NCI-H82 (cell line): ENCODE data around the gene GPR18.
"Not testable (repeated sequence)": the region's sequence is repeated elsewhere in the genome, so short reads cannot be mapped to it uniquely, and the experiment has no call there.

Experiments
- DNase-seq: peaks from one replicate; lab custom pipeline; 2025; lab: John Stamatoyannopoulos, UW

GPR18 gene

GRCh38 chr13:99266827-99267226, 8.6 kb upstream of the GPR18 start:
- DNase-seq = no peak

DNA sequence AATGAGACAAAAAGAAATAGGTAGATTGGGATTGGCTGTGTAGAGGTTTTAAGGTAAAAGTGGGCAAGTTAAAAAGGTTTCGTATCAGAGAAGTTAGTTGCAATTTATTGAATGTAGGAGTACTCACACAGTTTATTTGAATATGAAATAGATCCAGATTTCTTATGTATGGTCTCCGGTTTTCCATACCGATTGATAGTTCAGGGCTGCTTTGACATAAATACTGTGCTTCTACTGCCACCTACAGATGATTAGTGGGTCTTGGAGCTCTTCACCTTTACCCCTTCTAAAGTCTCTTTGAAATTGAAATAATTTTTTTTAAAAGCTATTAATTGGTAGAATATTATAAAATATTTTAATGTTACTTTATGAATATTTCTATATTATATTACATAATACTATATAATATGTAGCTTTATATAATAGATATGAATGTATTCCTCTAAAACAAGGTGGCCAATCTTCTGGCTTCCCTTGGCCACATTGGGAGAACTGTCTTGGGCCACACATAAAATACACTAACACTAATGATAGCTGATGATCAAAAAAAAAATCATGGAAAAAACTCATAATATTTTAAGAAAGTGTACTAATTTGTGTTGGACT, 7.7 kb upstream of the GPR18 start:
- DNase-seq = peak; percentile 80

DNA sequence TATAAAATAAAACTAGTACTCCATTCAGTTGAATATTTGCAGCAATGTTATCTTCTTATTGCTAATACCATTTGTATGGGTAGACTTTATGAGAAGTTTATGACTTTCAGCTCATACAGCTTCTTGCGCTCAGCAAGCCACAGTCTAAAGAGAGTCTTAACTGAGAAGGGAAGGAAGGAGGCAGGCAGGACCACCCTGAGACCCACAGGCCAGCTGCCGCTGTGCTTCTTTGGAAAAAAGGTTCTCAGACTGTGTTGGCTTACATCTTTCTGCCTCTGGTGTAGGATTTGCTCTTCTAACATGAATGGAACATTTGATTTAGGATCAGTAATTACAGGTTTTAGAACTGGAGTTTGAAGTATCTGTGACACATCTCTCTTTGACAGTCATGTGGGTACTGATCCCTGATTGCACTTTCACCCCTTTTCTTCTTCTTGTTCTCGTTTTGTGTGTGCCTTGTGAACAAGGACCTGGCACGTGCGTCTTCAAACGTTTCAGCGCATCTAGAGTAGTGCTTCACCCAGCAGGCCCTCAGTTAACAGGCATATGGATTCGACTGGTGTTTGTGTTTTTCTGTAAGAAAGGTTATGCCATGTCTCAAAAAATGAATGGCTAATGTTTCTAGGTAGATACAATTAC, 7.1 kb upstream of the GPR18 start:
- no peak for DNase-seq

DNA sequence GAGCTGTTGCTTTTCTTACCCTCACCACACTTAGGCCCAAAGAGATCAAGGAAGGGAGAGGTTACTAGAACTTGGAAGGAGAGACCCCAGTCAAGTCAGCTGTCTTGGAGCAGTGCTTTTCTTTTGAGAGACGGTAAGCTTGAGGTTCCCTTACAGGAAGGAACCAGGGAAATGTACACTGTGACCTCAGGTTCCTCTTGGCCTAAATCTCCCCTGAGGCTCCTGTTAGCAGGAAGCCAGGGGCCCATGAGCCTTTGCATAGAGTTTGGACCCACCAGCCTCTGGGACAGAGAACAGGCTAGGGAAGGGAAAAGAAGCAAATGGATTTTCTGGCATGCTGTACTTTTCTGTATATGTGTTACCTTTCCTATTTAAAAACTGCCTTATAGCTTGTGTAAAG, 5.9 kb upstream of the GPR18 start:
- DNase-seq = no peak

DNA sequence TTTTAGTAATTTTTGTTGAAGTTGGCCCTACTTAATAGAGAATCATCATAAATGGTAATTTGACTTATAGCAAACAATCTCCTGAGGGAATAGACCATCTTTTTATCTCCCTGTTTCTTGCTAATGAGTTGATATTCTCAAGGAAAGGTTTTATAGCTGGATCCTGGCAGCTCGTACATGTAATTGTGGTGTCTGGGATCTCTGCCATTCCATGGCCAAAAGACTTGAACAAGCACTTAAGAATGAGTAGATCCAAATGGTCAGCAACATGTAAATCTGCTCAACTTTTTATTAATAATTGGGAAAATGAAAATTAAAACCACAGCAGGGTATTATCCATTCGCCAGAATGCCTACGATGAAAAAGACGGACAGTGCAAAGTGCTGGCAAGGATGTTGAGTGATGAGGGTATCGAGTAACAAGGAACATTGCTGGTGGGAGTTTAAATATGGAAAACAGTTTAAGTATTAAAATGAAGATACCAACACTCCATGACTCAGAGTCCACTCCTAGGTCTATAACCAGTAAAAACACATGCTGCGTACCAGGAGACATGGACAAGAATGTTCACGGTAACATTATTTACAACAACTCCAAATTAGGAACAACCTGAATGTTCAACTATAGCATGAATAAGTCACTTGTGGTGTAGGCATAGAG, 5.1 kb upstream of the GPR18 start:
- DNase-seq = no peak

DNA sequence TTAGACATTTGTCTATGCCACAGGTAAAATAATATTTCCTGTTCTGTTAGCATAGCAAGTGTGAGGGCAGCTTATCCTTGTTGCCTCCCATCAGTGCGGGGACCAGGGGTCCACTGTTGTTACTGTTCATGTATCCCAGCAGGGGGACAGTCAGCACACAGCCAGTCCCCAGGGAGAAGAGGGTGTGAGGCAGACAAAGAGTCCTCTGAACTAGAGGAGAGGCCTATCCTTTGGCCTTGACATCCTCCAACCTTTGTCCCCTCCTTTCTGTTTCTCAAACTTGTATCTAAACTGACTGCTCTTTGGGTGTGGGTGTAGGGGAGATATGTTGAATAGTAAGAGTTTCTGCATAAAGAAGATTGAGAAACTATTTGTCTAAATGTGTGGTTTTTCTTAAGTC, 2.9 kb upstream of the GPR18 start:
- peak; percentile 28 for DNase-seq

DNA sequence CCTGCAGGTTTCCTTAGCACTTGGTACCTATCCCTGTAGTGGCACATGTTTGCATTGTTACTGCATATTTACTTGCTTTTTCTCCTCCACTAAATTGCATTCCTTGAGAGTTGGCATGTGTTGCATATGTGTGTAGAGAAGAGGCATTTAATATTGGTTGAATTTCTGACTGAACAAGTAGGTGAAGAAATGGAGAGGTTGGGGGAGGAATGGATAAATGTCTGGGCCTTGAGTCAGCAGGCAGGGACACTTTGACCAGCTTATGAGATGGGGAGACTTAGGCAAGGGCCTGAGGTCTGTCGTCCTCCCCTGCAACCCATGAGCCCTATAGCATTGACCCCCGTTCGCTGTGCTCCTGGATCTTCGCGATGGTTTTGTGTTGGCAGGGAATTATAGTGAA, 2.0 kb upstream of the GPR18 start:
- no peak for DNase-seq

- DNase-seq = no peak
Observed at GRCh38 chr13:99258946-99259345, 767 bp upstream of the GPR18 start.

- DNase-seq = no peak
Observed at GRCh38 chr13:99257291-99257690, 888 bp downstream of the GPR18 start.

- no peak for DNase-seq
Observed at GRCh38 chr13:99256709-99257108, 1.5 kb downstream of the GPR18 start.

DNA sequence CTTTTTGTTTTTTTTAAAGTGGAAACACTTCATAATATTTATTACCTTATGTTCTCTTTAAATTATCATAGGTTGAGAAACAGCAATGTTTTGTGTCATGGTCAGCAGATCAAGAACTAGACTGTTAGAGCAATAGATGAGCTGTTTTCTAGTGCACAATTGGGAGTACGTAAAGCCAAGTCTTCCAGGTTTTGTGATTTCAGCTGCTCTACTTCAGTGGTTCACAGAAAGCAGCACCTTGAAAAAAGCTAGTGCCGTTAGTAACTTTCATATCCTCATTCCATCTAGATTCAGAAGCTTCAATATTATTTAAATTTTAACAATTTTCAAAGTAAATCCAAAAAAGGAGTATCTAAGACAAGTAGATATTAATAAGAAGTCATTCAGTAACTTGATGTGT, 1.9 kb downstream of the GPR18 start:
- DNase-seq = no peak

- no peak for DNase-seq
Observed at GRCh38 chr13:99255271-99255670, 2.9 kb downstream of the GPR18 start.

DNA sequence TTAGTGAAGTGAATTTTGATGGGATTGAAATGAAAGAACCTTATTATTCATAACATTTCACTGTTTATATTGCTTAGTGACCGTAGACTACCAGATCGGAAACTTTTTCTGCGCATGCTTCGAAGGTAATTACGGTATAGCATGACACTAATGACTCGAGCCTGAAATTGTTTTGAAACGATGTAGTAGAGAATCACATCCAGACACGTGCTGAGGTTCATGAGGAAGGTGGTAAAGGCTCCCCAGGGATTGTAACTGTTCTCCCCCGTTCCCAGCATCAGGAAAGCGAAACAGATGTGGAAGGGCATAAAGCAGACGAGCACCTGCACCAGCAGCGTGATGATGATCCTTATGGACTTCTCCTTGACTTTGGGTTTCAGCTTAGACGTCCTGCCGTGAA, 3.3 kb downstream of the GPR18 start:
- no peak for DNase-seq

GRCh38 chr13:99251921-99252320, 6.3 kb downstream of the GPR18 start:
- no peak for DNase-seq

DNA sequence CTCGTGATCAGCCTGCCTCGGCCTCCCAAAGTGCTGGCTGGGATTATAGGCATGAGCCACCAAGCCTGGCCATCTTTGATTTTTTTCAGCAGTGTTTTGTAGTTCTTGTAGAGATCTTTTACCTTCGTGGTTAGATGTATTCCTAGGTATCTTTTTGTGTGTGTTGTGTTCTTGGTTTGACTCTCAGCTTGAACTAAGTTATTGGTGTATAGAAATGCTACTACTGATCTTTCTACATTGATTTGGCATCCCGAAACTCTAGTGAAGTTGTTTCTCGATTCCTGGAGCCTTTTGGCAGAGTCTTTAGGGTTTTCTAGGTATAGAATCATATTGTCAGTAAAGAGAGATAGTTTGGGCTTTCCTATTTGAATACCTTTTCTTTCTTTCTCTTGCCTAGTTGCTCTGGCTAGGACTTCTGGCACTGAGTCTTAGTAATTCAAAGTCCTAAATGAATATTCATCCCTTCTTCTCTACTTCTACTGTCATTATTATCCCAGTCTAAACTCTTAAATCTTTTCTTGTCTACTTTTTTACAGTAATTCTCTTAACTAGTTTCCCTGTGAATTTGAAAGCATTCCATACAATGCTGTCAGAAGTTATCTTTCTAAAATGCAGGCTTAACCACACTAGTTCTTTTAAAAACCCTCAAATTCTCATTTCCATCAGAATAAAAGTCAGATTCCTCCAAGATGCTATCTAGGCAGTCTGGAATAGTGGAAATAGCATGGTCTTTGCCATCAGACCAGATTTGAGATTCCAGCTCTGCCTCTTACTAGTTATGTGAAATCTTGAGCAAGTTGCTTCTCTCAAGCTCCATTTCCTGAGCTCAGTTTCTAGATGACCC, 7.0 kb downstream of the GPR18 start:
- DNase-seq = no peak

DNA sequence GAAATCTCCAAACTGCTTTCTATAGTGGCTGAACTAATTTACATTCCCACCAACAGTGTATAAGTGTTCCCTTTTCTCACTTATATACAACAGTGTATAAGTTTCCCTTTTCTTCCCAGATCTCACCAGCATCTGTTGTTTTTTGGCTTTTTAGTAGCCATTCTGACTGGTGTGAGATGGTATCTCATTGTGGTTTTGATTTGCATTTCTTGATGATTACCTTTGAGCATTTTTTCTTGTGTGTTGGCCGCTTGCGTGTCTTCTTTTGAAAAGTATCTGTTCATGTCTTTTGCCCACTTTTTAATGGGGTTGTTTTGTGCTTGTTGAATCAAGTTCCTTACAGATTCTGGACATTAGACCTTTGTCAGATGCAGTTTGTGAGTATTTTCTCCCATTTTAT, 8.6 kb downstream of the GPR18 start:
- not testable (repeated sequence) for DNase-seq

DNA sequence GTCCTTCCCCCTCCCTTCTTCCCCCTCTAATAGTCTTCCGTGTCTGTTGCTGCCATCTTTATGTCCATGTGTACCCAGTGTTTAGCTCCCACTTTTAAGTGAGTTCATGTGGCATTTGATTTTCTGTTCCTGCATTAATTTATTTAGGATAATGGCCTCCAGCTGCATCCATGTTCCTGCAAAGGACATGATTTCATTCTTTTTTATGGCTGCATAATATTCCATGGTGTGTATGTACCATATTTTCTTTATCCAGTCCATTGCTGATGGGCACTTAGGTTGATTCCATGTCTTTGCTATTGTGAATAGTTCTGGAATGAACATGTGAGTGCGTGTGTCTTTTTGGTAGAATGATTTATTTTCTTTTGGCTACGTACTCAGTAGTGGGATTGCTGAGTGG, 9.0 kb downstream of the GPR18 start:
- not testable (repeated sequence) for DNase-seq

GRCh38 chr13:99246100-99246499, 12.1 kb downstream of the GPR18 start:
- no peak for DNase-seq

DNA sequence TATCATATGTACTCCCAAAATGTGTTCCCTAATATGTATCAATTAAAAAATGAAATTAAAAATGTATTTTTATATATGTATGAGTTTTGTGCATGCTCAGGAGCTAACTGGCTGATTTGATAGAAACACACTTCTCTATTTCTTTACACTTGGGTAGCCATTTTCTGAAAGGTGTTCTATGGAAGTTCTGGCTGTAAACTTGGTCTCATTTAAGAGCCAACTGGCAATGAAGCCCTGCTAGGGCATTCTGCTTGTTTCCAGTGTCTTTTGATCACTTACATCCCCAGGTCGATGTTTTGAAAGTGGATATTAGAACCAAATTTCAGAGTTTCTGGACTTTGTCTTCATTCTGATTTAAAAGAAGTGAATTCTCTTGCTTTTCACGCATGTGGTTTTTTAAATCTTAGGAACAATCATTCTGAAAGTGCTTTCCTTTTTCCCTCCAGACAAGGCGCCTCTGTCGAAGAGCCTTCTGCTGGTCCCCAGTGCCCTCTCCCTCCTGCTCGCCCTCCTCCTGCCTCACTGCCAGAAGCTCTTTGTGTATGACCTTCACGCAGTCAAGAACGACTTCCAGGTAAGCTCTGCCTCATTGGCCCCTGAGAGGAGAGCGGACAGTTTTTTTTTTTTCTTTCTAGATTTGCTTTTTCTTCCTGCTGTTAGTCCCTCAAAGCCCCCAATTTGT, 20.1 kb downstream of the GPR18 start:
- DNase-seq = no peak

- no peak for DNase-seq
Observed at GRCh38 chr13:99231721-99232120, 26.5 kb downstream of the GPR18 start.

GRCh38 chr13:99230991-99231390, 27.2 kb downstream of the GPR18 start:
- no peak for DNase-seq

GRCh38 chr13:99230588-99230987, 27.6 kb downstream of the GPR18 start:
- DNase-seq = not testable (repeated sequence)
